HG03442 (cell line): ENCODE data around the gene COX6B1.
"Not testable (repeated sequence)": the region's sequence is repeated elsewhere in the genome, so short reads cannot be mapped to it uniquely, and the experiment has no call there.

Experiments
- ATAC-seq: cut with Tn5 transposase; IDR thresholded peaks from one replicate; pipeline ENCODE4 v1.9.1; 2021; ENCODE audit warnings: mild to moderate bottlenecking, moderate library complexity; ENCODE audit not compliant: unreplicated experiment

The COX6B1 gene

GRCh38 chr19:35633727-35634440 lies 14.2 kb upstream of the COX6B1 start:
- no peak for ATAC-seq

DNA sequence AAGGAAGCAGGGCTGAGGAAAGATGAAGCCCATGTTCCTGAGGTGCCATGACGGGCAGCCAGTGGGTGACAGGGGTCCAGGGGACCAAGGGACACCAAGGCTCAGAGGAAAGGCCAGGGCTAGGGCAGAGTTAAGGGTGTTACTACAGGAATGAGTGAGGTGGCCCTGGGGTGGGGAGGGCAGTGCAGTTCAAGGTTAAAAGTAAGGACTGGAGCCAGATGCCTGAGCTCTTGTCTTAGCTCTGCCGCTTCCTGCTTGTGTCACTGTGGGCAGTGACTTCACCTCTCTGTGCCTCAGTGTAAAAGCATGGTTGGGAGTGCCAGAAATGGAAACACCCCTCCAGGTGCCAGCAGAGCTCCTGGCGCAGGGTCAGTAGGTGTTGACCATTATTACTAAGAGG lies 11.5 kb upstream of the COX6B1 start:
- no peak for ATAC-seq

DNA sequence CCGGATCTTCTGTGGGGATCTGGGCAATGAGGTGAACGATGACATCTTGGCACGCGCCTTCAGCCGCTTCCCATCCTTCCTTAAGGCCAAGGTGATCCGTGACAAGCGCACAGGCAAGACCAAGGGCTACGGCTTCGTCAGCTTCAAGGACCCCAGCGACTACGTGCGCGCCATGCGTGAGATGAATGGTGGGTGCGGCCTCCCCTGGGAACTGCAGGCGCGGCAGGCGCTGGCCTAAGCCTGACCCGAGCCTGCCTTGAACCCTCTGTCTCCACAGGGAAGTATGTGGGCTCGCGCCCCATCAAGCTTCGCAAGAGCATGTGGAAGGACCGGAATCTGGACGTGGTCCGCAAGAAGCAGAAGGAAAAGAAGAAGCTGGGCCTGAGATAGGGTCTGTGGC lies 11.0 kb upstream of the COX6B1 start:
- no peak for ATAC-seq

DNA sequence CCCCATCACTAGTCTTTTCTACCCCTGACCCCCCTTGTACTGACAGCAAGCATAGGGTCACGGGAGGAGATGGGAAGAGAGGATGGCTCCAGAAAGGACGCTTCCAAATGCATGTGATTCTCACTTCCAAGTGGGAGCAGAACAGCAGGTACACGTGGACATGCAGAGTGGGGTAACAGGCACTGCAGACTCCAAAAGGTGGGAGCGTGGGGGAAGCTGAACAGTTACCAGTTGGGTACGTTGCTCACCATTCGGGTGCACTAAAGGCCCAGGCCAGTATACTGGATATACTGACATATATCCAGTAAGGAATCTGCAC lies 8.8 kb upstream of the COX6B1 start:
- ATAC-seq, result no peak

GRCh38 chr19:35639863-35640262 lies 8.3 kb upstream of the COX6B1 start:
- ATAC-seq, result no peak

DNA sequence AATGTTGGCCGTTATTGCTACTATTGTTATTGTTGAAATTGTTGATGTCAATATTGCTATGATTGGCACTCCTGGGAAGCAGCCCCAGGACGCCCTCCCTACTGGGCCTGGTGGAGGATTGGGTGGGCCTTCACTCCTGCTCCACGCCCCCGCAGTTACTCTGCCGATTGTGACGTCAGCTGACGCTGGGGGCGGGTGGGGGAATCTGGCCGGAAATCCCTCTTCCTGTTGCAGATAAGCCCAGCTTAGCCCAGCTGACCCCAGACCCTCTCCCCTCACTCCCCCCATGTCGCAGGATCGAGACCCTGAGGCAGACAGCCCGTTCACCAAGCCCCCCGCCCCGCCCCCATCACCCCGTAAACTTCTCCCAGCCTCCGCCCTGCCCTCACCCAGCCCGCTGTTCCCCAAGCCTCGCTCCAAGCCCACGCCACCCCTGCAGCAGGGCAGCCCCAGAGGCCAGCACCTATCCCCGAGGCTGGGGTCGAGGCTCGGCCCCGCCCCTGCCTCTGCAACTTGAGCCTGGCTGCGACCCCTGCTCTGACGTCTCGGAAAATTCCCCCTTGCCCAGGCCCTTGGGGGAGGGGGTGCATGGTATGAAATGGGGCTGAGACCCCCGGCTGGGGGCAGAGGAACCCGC lies 6.5 kb upstream of the COX6B1 start, which contains the start of gene ETV2:
Gene ETV2 (plus strand): TSS at position 231 of the 637 bp plus-strand sequence. CDS start 716 bp downstream, outside the sequence.
- ATAC-seq, result no peak

- ATAC-seq, result no peak
These were observed 5.8 kb upstream of the COX6B1 start for GRCh38 chr19:35642312-35642711.

DNA sequence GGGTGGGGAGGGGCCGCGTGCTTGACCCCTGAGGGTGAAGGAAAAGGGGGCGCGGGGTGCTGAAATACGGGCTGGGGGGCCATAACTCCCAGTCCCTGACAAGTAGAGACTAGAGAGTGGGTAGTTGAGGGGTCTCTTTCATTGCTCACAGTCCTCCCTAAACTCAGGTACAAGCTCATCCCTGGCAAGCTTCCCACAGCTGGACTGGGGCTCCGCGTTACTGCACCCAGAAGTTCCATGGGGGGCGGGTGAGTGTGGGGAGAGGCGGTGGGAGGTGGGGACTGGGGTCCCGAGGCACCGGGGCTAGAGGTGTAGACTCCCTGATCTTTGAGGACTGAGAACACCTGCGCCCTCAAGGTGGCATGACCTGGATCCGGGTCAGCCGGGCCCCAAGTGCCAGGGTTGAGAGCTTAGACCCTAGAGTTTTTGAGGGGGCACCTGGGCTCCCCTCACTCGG lies 5.3 kb upstream of the COX6B1 start:
- no peak for ATAC-seq

DNA sequence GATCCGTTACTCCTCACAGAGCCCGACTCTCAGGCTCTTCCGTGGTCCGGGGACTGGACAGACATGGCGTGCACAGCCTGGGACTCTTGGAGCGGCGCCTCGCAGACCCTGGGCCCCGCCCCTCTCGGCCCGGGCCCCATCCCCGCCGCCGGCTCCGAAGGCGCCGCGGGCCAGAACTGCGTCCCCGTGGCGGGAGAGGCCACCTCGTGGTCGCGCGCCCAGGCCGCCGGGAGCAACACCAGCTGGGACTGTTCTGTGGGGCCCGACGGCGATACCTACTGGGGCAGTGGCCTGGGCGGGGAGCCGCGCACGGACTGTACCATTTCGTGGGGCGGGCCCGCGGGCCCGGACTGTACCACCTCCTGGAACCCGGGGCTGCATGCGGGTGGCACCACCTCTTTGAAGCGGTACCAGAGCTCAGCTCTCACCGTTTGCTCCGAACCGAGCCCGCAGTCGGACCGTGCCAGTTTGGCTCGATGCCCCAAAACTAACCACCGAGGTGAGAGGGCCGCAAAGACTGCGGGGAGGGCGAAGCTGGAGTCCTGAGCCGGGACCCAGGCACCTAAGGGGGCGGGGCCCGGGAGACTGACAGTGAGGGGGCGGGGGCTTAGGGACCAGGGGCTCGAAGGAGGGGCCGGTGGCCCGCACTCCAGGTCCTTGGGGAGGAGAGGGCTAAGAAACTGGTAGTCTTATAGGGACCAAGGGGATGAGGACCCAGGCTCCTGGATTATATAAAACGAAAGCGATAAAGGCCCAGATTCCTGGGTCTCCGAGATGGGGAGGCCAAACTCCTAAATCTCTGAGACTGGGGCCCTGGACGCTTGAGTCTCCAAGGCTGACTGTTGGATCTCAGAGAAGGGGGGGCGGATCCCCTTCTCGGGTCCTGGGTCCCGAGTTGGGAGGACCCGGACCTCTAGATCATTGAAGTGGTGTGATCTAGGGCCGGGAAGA lies 4.6 kb upstream of the COX6B1 start:
- ATAC-seq, result no peak

DNA sequence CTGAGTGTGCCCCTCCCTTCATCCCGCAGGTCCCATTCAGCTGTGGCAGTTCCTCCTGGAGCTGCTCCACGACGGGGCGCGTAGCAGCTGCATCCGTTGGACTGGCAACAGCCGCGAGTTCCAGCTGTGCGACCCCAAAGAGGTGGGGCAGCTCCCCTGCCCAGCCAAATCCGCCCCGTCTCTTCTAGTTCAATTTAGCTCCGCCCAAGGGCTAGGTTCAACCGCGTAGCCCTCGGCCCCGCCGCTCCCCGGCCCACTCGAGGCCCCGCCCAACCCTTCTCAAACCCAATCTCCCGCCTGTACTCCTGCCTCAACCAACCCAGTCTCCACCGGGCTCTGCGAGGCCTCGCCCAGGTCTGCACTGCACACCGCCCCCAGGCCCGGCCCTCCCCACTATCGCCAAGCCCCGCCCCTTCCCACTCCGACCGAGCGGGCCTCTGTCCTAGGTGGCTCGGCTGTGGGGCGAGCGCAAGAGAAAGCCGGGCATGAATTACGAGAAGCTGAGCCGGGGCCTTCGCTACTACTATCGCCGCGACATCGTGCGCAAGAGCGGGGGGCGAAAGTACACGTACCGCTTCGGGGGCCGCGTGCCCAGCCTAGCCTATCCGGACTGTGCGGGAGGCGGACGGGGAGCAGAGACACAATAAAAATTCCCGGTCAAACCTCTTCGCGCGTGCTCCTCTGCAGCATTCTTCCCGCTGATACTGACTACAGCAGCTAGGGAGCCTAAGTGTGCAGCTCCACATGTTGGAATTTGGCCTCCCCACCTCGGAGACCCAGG lies 3.7 kb upstream of the COX6B1 start:
- peak; percentile 57 for ATAC-seq

- ATAC-seq, result no peak
These were observed 3.0 kb upstream of the COX6B1 start for GRCh38 chr19:35644987-35645679.

DNA sequence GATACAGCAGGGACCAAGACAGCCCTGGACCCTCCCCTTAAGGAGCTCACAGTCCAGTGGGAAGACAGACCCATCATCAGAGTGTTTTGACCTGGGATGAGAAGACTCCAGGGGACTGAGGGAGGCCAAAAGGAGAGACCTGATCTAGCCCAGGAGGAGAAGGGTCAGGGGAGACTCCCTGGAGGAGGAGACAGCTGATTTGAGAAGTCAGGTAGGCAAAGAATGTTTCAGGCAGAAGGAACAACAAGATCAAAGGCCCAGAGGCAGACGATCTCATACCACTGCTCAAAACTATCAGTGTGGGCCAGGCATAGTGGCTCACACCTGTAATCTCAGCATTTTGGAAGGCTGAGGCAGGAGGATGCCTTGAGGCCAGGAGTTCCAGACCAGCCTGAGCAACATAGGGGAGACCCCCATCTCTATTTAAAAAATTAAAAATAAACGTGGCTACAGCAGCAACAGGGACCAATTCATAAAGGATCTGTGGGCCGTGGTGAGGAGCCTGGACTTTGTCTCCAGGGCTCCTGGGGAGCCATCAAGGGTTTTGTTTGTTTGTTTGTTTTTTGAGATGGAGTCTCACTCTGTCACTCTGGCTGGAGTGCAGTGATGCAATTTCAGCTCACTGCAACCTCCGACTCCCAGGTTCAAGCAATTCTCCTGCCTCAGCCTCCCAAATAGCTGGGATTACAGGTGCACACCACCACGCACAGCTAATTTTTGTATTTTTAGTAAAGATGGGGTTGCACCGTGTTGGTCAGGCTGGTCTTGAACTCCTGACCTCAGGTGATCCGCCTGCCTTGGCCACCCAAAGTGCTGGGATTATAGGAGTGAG lies 2.2 kb upstream of the COX6B1 start:
- ATAC-seq, result no peak

- ATAC-seq, result no peak
These were observed 2.5 kb downstream of the COX6B1 start for GRCh38 chr19:35650581-35650980.

- not testable (repeated sequence) for ATAC-seq
These were observed 6.7 kb downstream of the COX6B1 start for GRCh38 chr19:35654828-35655227.

- ATAC-seq, result no peak
These were observed 7.5 kb downstream of the COX6B1 start for GRCh38 chr19:35655600-35655999.

- ATAC-seq, result no peak
These were observed 8.6 kb downstream of the COX6B1 start for GRCh38 chr19:35656700-35657099.

GRCh38 chr19:35657904-35658700 lies 10.0 kb downstream of the COX6B1 start:
- ATAC-seq, result no peak

- no peak for ATAC-seq
These were observed 13.8 kb downstream of the COX6B1 start for GRCh38 chr19:35661995-35662340.

- no peak for ATAC-seq
These were observed 15.9 kb downstream of the COX6B1 start for GRCh38 chr19:35663981-35664380.
